H9 (cell line): Measurements from ENCODE around the gene INTS6. TPM values are rescaled to one million over a fixed set of nuclear protein-coding genes. Genes with fewer than 3 reads are reported as not detected.

Source experiments
- DNase-seq: peaks from one replicate; pipeline ENCODE4 v3.0.0-alpha.2; 2017
- H2AFZ ChIP-seq: one replicate; pipeline ENCODE4 v1.6.1; 2013; ENCODE audit warnings: mild to moderate bottlenecking, low read length, control low read depth, moderate library complexity
- H2AK5ac ChIP-seq: 2 replicates; pipeline ENCODE4 v1.6.1; 2013; ENCODE audit warnings: low read length, control low read depth, mixed read lengths; ENCODE audit not compliant: insufficient read length
- H2BK120ac ChIP-seq: one replicate; pipeline ENCODE4 v1.6.1; 2013; ENCODE audit warnings: low read depth, mild to moderate bottlenecking, low read length, control low read depth, inconsistent platforms; ENCODE audit not compliant: poor library complexity, severe bottlenecking
- H2BK12ac ChIP-seq: 2 replicates; pipeline ENCODE4 v1.6.1; 2013; ENCODE audit warnings: low read length, control low read depth, mixed read lengths, low read depth; ENCODE audit not compliant: insufficient read length
- H2BK15ac ChIP-seq: 2 replicates; pipeline ENCODE4 v1.6.1; 2013; ENCODE audit warnings: low read depth, low read length, control low read depth
- H2BK20ac ChIP-seq: one replicate; pipeline ENCODE4 v1.6.1; 2013; ENCODE audit warnings: low read depth, mild to moderate bottlenecking, low read length, control low read depth, inconsistent platforms; ENCODE audit not compliant: poor library complexity, severe bottlenecking
- H2BK5ac ChIP-seq: 2 replicates; pipeline ENCODE4 v1.6.1; 2013; ENCODE audit warnings: low read length, control low read depth, mixed read lengths; ENCODE audit not compliant: insufficient read length
- H3K14ac ChIP-seq: 2 replicates; pipeline ENCODE4 v1.6.1; 2013; ENCODE audit warnings: low read length, control low read depth; ENCODE audit not compliant: insufficient read depth
- H3K18ac ChIP-seq: 2 replicates; pipeline ENCODE4 v1.6.1; 2013; ENCODE audit warnings: low read depth, mild to moderate bottlenecking, mixed read lengths, low read length, control low read depth; ENCODE audit not compliant: insufficient read length
- H3K23ac ChIP-seq: 2 replicates; pipeline ENCODE4 v1.6.1; 2013; ENCODE audit warnings: low read length, control low read depth, mixed read lengths, low read depth; ENCODE audit not compliant: insufficient read length
- H3K23me2 ChIP-seq: 2 replicates; pipeline ENCODE4 v1.6.1; 2013; ENCODE audit warnings: low read depth, mild to moderate bottlenecking, mixed read lengths, low read length, control low read depth; ENCODE audit not compliant: insufficient read length, poor library complexity, severe bottlenecking
- H3K27ac ChIP-seq: 2 replicates; pipeline ENCODE4 v1.5.1; 2013; ENCODE audit warnings: low read length, control low read depth, mixed read lengths, low read depth; ENCODE audit not compliant: insufficient read length
- H3K27me3 ChIP-seq: 2 replicates; pipeline ENCODE4 v1.6.1; 2013; ENCODE audit warnings: low read length, control low read depth, inconsistent platforms; ENCODE audit not compliant: insufficient read depth
- H3K4ac ChIP-seq: 2 replicates; pipeline ENCODE4 v1.6.1; 2013; ENCODE audit warnings: low read depth, mild to moderate bottlenecking, control low read depth, inconsistent platforms, low read length, moderate library complexity
- H3K4me1 ChIP-seq: 2 replicates; pipeline ENCODE4 v1.6.1; 2013; ENCODE audit warnings: low read length, control low read depth, inconsistent platforms; ENCODE audit not compliant: insufficient read depth
- H3K4me2 ChIP-seq: 2 replicates; pipeline ENCODE4 v1.6.1; 2013; ENCODE audit warnings: low read length, control low read depth, mixed read lengths; ENCODE audit not compliant: insufficient read length, insufficient read depth
- H3K56ac ChIP-seq: 2 replicates; pipeline ENCODE4 v1.6.1; 2013; ENCODE audit warnings: low read depth, mild to moderate bottlenecking, mixed read lengths, low read length, control low read depth; ENCODE audit not compliant: insufficient read length
- H3K79me1 ChIP-seq: 2 replicates; pipeline ENCODE4 v1.6.1; 2013; ENCODE audit warnings: low read depth, mild to moderate bottlenecking, moderate library complexity, low read length, control low read depth, inconsistent platforms; ENCODE audit not compliant: insufficient read depth, poor library complexity, severe bottlenecking
- H3K79me2 ChIP-seq: 2 replicates; pipeline ENCODE4 v1.6.1; 2013; ENCODE audit warnings: low read length, control low read depth, inconsistent platforms; ENCODE audit not compliant: insufficient read depth
- H3K9ac ChIP-seq: 2 replicates; pipeline ENCODE4 v1.6.1; 2013; ENCODE audit warnings: low read length, control low read depth, mixed read lengths; ENCODE audit not compliant: insufficient read length; ENCODE audit errors: extremely low read depth
- H3K9me3 ChIP-seq: one replicate; pipeline ENCODE4 v1.6.1; 2013; ENCODE audit warnings: low read depth, low read length, inconsistent platforms; ENCODE audit not compliant: control insufficient read depth
- H3T11ph ChIP-seq: one replicate; pipeline ENCODE4 v1.6.1; 2013; ENCODE audit warnings: mild to moderate bottlenecking, low read length, control low read depth, inconsistent platforms
- H4K20me1 ChIP-seq: one replicate; pipeline ENCODE4 v1.6.1; 2013; ENCODE audit not compliant: control insufficient read depth, insufficient read length, insufficient read depth
- H4K5ac ChIP-seq: 2 replicates; pipeline ENCODE4 v1.6.1; 2013; ENCODE audit warnings: low read depth, mild to moderate bottlenecking, mixed read lengths, low read length, control low read depth; ENCODE audit not compliant: insufficient read length
- H4K8ac ChIP-seq: replicated peaks from 2 replicates; pipeline ENCODE4 v1.6.1; 2013; ENCODE audit warnings: low read length, control low read depth, mixed read lengths, low read depth; ENCODE audit not compliant: insufficient read length
- H4K91ac ChIP-seq: 2 replicates; pipeline ENCODE4 v1.6.1; 2013; ENCODE audit warnings: low read depth, mild to moderate bottlenecking, moderate library complexity, mixed read lengths, low read length, control low read depth; ENCODE audit not compliant: insufficient read length
- H3K27ac Mint-ChIP-seq, 3 experiments: 2 replicates in 2 of 3; 3 replicates in 1 of 3; pipeline ENCODE4 v1.8.0; 2020 to 2021; ENCODE audit warnings: mixed read lengths in 3 of 3, mild to moderate bottlenecking in 1 of 3, moderate library complexity in 1 of 3
- H3K27me3 Mint-ChIP-seq: 2 replicates; pipeline ENCODE4 v1.8.0; 2021; ENCODE audit warnings: low read depth, mild to moderate bottlenecking, moderate library complexity, mixed read lengths
- H3K36me3 Mint-ChIP-seq, 3 experiments: 2 replicates in 2 of 3; 3 replicates in 1 of 3; pipeline ENCODE4 v1.8.0; 2020 to 2021; ENCODE audit warnings: low read depth in 3 of 3, mixed read lengths in 3 of 3; ENCODE audit not compliant: insufficient read depth in 1 of 3
- H3K4me1 Mint-ChIP-seq, 2 experiments: 2 replicates each; pipeline ENCODE4 v1.8.0; 2020; ENCODE audit warnings: mixed read lengths in 2 of 2
- H3K4me3 Mint-ChIP-seq, 2 experiments: 2 replicates in 1 of 2; 3 replicates in 1 of 2; pipeline ENCODE4 v1.8.0; 2020 to 2021; ENCODE audit warnings: mild to moderate bottlenecking in 2 of 2, mixed read lengths in 2 of 2, moderate library complexity in 1 of 2
- H3K9me3 Mint-ChIP-seq, 2 experiments: 2 replicates in 1 of 2; 3 replicates in 1 of 2; pipeline ENCODE4 v1.8.0; 2020; ENCODE audit warnings: mild to moderate bottlenecking in 2 of 2, mixed read lengths in 2 of 2, moderate library complexity in 1 of 2
- WGBS: extraction: QIAGEN DNeasy Blood & Tissue Kit; methylation state at CpG from one replicate; pipeline ENCODE4 v1.1.7; 2013; ENCODE audit warnings: missing lambda C conversion rate, low lambda C conversion rate, mixed read lengths; ENCODE audit not compliant: insufficient read length; ENCODE audit errors: extremely low coverage; 5-methylcytosine and 5-hydroxymethylcytosine counted together
- total RNA-seq: library from RNA; stranded (reverse); gene quantifications from 2 replicates; pipeline ENCODE4 v1.2.1, GENCODE V29; 2021
- TF ChIP-seq, protein P1 (sequence below): fragments of 200-600 bp; sonication (generic); conservative IDR thresholded peaks from 3 replicates; pipeline ENCODE4 v1.8.0; 2021; ENCODE audit warnings: antibody characterized with exemption, mild to moderate bottlenecking

INTS6 gene
- total RNA-seq, 1 experiment from 2014 or later = 61.2 TPM

DNA sequence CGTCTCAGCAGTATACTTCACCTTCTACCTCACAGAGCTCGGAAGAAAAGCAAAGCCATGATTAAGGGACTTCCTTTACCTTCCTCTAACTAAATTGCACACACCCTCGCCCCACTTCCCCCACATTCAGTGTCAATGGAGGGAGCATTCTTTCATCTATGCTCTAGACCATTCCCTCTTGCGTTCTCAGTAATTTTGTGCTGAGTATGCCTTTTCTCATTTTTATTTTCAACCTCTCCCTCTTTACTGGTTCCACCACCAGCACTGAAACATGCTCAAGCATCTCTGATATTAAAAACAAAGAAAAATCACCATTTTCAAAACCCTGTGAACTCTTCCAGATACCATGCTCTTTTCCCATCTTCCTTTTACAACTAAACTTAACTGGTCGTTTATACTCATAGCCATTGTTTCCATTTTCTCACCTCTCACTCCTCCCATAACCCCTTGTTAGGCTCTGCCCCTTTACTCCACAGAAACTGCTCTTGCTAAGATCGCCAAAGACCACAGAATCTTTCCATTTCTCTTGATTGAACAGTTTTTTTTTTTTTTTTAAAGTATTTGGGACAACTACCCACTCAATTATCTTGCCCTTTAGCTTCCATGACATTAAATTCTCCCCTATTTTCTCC is 81.0 kb downstream of the INTS6 start:
- H3K4me2 ChIP-seq = no peak overlapping the region

More for the DNA sequence above, 81.0 kb downstream of the INTS6 start:
- DNase-seq = no peak
- H2BK15ac ChIP-seq = no peak overlapping the region
- H3K4ac ChIP-seq = no peak overlapping the region
- no peak overlapping the region for H3K27ac Mint-ChIP-seq
- no peak overlapping the region for H4K5ac ChIP-seq
- H2BK120ac ChIP-seq = no peak overlapping the region
- H3K4me1 Mint-ChIP-seq = no peaks in the 10 kb centered on the region
- H3K27ac ChIP-seq = no peak overlapping the region
- no peak overlapping the region for H2BK12ac ChIP-seq
- no peak overlapping the region for H3K23ac ChIP-seq
- no peaks in the 10 kb centered on the region for H3K27me3 Mint-ChIP-seq
- H3K4me1 ChIP-seq = no peaks in the 10 kb centered on the region; the same call in 1 of the 2 replicates
- H3K4me3 Mint-ChIP-seq = no peak overlapping the region
- H3K18ac ChIP-seq = no peak overlapping the region
- H3K23me2 ChIP-seq = no peaks in the 10 kb centered on the region
- no peak overlapping the region for H3K56ac ChIP-seq
- no peak overlapping the region for H2AFZ ChIP-seq
- no peak overlapping the region for H3K9ac ChIP-seq
- TF ChIP-seq, protein P1, sequence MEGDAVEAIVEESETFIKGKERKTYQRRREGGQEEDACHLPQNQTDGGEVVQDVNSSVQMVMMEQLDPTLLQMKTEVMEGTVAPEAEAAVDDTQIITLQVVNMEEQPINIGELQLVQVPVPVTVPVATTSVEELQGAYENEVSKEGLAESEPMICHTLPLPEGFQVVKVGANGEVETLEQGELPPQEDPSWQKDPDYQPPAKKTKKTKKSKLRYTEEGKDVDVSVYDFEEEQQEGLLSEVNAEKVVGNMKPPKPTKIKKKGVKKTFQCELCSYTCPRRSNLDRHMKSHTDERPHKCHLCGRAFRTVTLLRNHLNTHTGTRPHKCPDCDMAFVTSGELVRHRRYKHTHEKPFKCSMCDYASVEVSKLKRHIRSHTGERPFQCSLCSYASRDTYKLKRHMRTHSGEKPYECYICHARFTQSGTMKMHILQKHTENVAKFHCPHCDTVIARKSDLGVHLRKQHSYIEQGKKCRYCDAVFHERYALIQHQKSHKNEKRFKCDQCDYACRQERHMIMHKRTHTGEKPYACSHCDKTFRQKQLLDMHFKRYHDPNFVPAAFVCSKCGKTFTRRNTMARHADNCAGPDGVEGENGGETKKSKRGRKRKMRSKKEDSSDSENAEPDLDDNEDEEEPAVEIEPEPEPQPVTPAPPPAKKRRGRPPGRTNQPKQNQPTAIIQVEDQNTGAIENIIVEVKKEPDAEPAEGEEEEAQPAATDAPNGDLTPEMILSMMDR = no peak
- no peaks in the 10 kb centered on the region for H3K79me2 ChIP-seq
- H2BK20ac ChIP-seq = no peak overlapping the region
- H3K79me1 ChIP-seq = no peaks in the 10 kb centered on the region
- H2BK5ac ChIP-seq = no peak overlapping the region
- WGBS = 100% methylated on average over 1 of the region's 6 CpGs
- H3K36me3 Mint-ChIP-seq = peaks cover 20 to 33% (median 24%) of the 10 kb centered on the region in 3 experiments; a peak in 6 of 7 replicates
- H3K9me3 ChIP-seq = no peaks in the 10 kb centered on the region
- H4K8ac ChIP-seq = no peak overlapping the region
- no peak overlapping the region for H4K91ac ChIP-seq
- H3K9me3 Mint-ChIP-seq = no peaks in the 10 kb centered on the region
- H4K20me1 ChIP-seq = no peaks in the 10 kb centered on the region
- no peaks in the 10 kb centered on the region for H3K27me3 ChIP-seq
- no peak overlapping the region for H2AK5ac ChIP-seq
- H3K14ac ChIP-seq = no peak overlapping the region
- no peak overlapping the region for H3T11ph ChIP-seq
